K562 (cell line): Measurements from ENCODE around the gene ZDHHC3. TPM values are rescaled to one million over a fixed set of nuclear protein-coding genes. Genes with fewer than 3 reads are reported as not detected.
A peak's percentile ranks its signal among the peaks of the same experiment; 100 is the strongest.

Experiments
- AFF4 ChIP-seq: sonication (generic); formaldehyde crosslinking; IDR thresholded peaks from 2 replicates; pipeline ENCODE4 v1.8.0; 2023; ENCODE audit warnings: mild to moderate bottlenecking, missing genetic modification reagents
- ARID3A ChIP-seq: IDR thresholded peaks from 2 replicates; pipeline ENCODE4 v1.6.1; 2012; ENCODE audit warnings: low read depth, low read length, improper control_type of control experiment, borderline replicate concordance
- BRD9 ChIP-seq: fragments of 450-650 bp; IDR thresholded peaks from 2 replicates; pipeline ENCODE4 v1.6.1; 2018; ENCODE audit warnings: low read depth; ENCODE audit not compliant: partially characterized antibody
- CGGBP1 ChIP-seq: fragments of 250-450 bp; sonication (Bioruptor Pico); IDR thresholded peaks from 2 replicates; pipeline ENCODE4 v1.9.0; 2021; ENCODE audit warnings: mild to moderate bottlenecking
- ETS1 ChIP-seq: conservative IDR thresholded peaks from 2 replicates; pipeline ENCODE4 v1.6.1; 2011; ENCODE audit warnings: low read depth, mild to moderate bottlenecking, low read length; ENCODE audit not compliant: control insufficient read depth
- FOXJ2 ChIP-seq: fragments of 200-800 bp; sonication (Bioruptor generic); IDR thresholded peaks from 2 replicates; pipeline ENCODE4 v1.6.1; 2016; ENCODE audit warnings: missing genetic modification characterization, missing compliant biosample characterization
- HIVEP1 ChIP-seq: fragments of 250-450 bp; sonication (Bioruptor Pico); IDR thresholded peaks from 2 replicates; pipeline ENCODE4 v1.4.0; 2020; ENCODE audit warnings: mild to moderate bottlenecking
- KLF10 ChIP-seq: fragments of 250-450 bp; sonication (Bioruptor Pico); IDR thresholded peaks from 2 replicates; pipeline ENCODE4 v1.6.1; 2021; ENCODE audit warnings: matching md5 sums
- MAFF ChIP-seq: IDR thresholded peaks from 2 replicates; pipeline ENCODE4 v1.6.1; 2012; ENCODE audit warnings: low read length, improper control_type of control experiment
- PYGO2 ChIP-seq: fragments of 450-650 bp; IDR thresholded peaks from 2 replicates; pipeline ENCODE4 v1.6.1; 2016; ENCODE audit warnings: mild to moderate bottlenecking, missing genetic modification characterization, moderate library complexity, missing compliant biosample characterization
- RREB1 ChIP-seq: fragments of 250-450 bp; sonication (Bioruptor Pico); IDR thresholded peaks from 2 replicates; pipeline ENCODE4 v1.4.0; 2020
- polyA plus RNA-seq, 8 experiments: library from polyadenylated mRNA; depleted of rRNA in 4 of 8; stranded (reverse) in 5 of 8; unstranded in 3 of 8; fragments of >200 nt; fragmentation: Nextera tagmentation in 2 of 8; fragmentation: Illumina TruSeq in 1 of 8; extraction: Ambion mirVana in 2 of 8; extraction: Trizol in 1 of 8; gene quantifications; 2 replicates each; pipeline versions ENCODE4 v1.2.1 to v1.2.3, GENCODE V29; 2011 to 2014; ENCODE audit warnings: inconsistent platforms in 1 of 8, missing spikeins in 1 of 8
- total RNA-seq, 7 experiments: library from RNA; depleted of rRNA in 6 of 7; stranded (reverse); fragments of >200 nt in 6 of 7; fragmentation: Illumina TruSeq in 2 of 7; extraction: Trizol in 2 of 7; gene quantifications; 2 replicates each; pipeline versions ENCODE4 v1.2.1 to v1.2.3, GENCODE V29; 2011 to 2021; ENCODE audit warnings: low replicate concordance in 1 of 7

ZDHHC3 gene
- total and polyA plus RNA-seq, 9 of the 15 experiments (the other 6 are each of a cell fraction or from before 2014, with no cell fraction given) = 10.3 to 120 (median 67.2) TPM

- TF ChIP-seq RREB1 (CRISPR knock-in tag) (no peak), KLF10 (no peak), MAFF (no peak), HIVEP1 (CRISPR knock-in tag) (no peak), PYGO2 (tag) (no peak), AFF4 (no peak), FOXJ2 (no peak), ETS1 (peak; percentile 79), CGGBP1 (no peak; the same call in 1 of the 2 replicates), ARID3A (no peak), BRD9 (peak; percentile 20)
Observed at GRCh38 chr3:44976002-44976815, at the start of gene ZDHHC3, which contains the start of gene EXOSC7 (continued).
